ENCODE data around the gene POLR3A. TPM values are rescaled to one million over a fixed set of nuclear protein-coding genes. Genes with fewer than 3 reads are reported as not detected.
A peak's percentile ranks its signal among the peaks of the same experiment; 100 is the strongest.

Gene POLR3A
- total RNA-seq, 1 donor: 18.6 TPM

DNA sequence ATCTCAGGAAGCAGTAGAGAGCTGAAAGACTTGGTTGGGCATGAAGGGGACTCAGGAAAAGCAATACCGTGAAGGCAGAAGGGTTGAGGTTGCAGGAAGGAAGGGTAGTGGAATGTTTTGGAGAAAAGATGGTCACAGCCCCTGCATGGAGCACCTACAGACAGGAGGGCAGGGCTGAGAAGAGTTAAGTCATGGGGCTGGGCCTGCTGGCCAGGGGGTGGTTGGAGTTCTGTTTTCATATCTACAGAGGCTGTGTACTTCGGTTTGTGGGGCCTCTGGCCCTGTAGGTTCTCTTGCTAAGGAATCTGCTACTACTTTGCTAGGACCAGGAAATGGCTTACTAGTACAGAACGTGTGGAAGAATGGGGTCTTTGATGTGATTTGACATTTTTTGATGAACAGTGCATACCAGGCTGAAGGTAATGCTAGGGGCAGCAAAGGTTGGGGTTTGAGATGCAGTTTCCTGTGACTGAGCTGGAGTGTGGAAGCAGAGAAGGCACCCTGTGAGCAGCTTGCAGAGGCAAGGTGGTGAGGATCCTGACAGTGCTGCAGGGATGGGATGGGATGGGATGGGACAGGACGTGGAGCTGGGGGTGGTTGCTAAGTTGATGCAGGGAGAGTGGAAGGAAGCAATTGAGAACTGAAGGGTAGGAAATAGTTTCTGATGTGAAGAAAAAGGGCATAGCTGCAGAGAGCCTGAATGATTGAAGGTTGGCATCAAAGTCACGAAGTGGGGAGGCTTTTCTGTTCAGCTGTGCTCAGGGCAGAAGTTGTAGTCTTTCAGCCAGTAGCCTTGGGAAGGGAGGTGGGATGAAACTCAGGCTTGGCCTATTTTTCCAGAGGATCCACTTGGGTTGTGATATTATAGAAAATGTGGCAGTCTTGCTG lies 12.1 kb upstream of the POLR3A start:
- DNase-seq (ENCODE audit: low read depth): no peak
- TF ChIP-seq, protein P1, sequence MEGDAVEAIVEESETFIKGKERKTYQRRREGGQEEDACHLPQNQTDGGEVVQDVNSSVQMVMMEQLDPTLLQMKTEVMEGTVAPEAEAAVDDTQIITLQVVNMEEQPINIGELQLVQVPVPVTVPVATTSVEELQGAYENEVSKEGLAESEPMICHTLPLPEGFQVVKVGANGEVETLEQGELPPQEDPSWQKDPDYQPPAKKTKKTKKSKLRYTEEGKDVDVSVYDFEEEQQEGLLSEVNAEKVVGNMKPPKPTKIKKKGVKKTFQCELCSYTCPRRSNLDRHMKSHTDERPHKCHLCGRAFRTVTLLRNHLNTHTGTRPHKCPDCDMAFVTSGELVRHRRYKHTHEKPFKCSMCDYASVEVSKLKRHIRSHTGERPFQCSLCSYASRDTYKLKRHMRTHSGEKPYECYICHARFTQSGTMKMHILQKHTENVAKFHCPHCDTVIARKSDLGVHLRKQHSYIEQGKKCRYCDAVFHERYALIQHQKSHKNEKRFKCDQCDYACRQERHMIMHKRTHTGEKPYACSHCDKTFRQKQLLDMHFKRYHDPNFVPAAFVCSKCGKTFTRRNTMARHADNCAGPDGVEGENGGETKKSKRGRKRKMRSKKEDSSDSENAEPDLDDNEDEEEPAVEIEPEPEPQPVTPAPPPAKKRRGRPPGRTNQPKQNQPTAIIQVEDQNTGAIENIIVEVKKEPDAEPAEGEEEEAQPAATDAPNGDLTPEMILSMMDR (IDR thresholded peaks at IDR 0.05; ENCODE audit: insufficient read depth, low read depth, low read length): no peak
- H3K4me3 ChIP-seq (ENCODE audit: low read depth, low read length): no peak overlapping the region

DNA sequence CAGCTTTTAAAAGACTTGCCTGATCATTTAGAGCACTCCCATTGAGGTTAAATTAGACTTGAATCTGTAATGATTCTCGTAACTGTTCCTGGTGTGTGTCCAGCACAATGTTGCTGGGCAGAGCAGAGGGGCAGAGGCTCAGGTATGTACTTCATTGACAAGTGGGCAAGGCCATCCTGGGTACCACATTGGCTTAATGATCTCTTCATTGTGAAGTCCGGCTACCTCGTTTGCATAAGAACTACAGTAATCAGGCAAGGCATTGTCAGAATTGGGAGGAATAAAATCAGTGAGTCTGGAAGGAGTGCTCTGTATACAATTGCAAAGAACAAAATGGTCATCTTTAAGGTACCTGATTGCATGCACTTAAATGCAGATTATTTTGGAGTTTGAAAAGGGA lies 10.4 kb upstream of the POLR3A start:
- H3K4me3 ChIP-seq (ENCODE audit: low read depth, low read length): no peak overlapping the region
- TF ChIP-seq, protein P1 (IDR thresholded peaks at IDR 0.05; ENCODE audit: insufficient read depth, low read depth, low read length): no peak
- no peak for DNase-seq (ENCODE audit: low read depth)

DNA sequence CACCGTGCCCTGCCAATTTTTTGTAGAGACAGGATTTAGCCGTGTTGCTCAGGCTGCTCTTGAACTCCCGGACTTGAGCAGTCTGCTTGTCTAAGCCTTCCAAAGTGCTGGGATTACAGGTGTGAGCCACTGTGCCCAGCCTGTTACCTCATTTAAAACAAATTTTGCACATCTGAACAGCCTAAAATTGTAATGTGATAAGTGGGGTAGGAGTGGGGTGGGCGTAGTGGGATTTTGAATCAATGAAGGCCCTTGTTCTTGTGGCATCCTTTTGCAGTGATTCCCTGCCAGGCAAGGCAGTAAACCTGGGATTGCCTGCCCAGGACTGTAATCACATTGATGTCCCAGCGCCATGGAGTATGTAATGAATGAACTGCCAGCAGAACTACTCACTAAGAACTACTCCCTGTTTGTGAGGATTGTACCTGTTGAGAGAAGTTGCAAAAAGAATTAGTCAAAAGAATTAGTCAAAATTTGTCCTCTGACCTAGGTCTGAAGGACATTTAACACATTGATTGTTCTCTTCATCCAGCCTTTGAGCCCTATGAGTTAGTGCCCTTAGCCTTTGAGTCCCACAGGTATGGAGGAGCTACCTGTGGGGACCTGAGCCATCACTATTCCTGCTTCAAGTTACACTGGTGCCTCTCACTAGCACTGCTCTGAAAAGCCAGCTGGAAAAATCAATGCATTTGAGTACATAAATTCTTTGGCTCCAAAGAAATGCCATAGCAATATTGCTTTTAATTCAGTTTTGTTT lies 9.7 kb upstream of the POLR3A start:
- TF ChIP-seq, protein P1 (IDR thresholded peaks at IDR 0.05; ENCODE audit: insufficient read depth, low read depth, low read length): no peak
- no peak for DNase-seq (ENCODE audit: low read depth)
- H3K4me3 ChIP-seq (ENCODE audit: low read depth, low read length): no peak overlapping the region

DNA sequence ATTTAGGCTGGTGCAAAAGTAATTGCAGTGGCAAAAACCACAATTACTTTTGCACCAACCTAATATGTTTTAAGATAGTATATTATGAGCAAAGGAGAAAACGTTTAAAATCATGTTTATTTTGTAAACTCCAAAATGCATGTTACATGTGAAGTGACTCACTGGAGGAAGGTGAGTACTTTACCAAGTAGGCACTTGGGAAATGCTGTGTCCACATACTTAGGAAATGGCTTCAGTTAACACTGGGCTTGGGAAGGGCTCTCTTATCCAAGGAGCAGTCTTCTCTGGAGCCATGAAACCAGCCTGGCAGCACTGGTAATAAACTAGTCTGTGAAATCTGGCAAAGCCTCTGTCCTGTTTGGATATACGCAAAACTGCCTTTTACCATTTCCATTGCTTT lies 8.8 kb upstream of the POLR3A start:
- DNase-seq (ENCODE audit: low read depth): peak; percentile 28
- TF ChIP-seq, protein P1 (IDR thresholded peaks at IDR 0.05; ENCODE audit: insufficient read depth, low read depth, low read length): no peak
- H3K4me3 ChIP-seq (ENCODE audit: low read depth, low read length): no peak overlapping the region

DNA sequence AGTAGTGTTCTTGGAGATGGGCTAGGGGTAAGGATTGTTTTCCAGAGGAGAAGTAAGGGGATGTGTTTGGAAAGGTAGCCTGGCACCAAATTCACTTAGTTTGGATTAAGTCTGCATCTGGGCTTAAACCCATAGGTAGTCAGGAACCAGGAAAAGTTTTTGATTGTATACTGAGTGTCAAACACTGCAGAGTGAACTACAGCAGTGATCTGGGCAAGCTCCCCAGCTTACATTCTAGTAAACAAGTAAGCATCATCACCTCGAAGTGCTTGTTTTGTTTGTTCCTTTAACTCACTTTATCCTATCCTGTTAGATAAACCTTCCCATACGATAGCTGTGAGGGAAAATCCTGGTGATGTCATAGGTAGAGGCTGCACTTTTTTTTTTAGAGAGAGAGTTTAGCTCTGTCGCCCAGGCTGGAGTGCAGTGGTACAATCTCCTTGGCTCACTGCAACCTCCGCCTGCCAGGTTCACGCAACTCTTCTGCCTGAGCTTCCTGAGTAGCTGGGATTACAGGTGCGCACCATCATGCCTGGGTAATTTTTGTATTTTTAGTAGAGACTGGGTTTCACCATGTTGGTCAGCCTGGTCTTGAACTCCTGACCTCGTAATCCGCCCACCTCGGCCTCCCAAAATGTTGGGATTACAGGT lies 6.7 kb upstream of the POLR3A start:
- DNase-seq (ENCODE audit: low read depth): no peak
- TF ChIP-seq, protein P1 (IDR thresholded peaks at IDR 0.05; ENCODE audit: insufficient read depth, low read depth, low read length): no peak
- H3K4me3 ChIP-seq (ENCODE audit: low read depth, low read length): no peak overlapping the region

DNA sequence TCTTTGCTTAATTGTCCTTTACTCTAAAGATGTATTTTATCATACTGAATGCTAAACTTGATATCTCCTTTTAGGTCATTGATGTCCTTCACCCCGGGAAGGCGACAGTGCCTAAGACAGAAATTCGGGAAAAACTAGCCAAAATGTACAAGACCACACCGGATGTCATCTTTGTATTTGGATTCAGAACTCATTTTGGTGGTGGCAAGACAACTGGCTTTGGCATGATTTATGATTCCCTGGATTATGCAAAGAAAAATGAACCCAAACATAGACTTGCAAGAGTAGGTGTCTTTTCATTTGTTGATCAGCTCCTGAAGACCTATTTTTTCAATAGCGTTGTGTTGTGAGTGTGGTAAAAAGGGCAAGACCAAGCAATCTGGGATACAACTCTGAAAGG lies 6.1 kb upstream of the POLR3A start:
- H3K4me3 ChIP-seq (ENCODE audit: low read depth, low read length): peak overlapping the region; percentile 98
- DNase-seq (ENCODE audit: low read depth): no peak
- TF ChIP-seq, protein P1 (IDR thresholded peaks at IDR 0.05; ENCODE audit: insufficient read depth, low read depth, low read length): no peak
